Endothelial cell of umbilical vein (primary cell): ENCODE data around the gene IL33. TPM values are rescaled to one million over a fixed set of nuclear protein-coding genes. Genes with fewer than 3 reads are reported as not detected.

Experiments
- BruUV-seq: library from RNA; stranded (reverse); fragments of 400-500 nt; replicated peaks from 2 replicates; lab custom pipeline; 2021; lab: Mats Ljungman, UMichigan
- CTCF ChIA-PET: fragments of 300-600, 350-600 bp; sonication (Branson Sonifier 250); formaldehyde crosslinking; loops from one replicate; lab custom pipeline; 2021; ENCODE audit warnings: antibody characterized with exemption, inconsistent platforms; lab: Charles Lee
- POLR2A ChIA-PET: fragments of 300-600, 350-600 bp; sonication (Branson Sonifier 250); formaldehyde crosslinking; loops from one replicate; lab custom pipeline; 2021; ENCODE audit warnings: antibody characterized with exemption, inconsistent platforms; lab: Charles Lee
- DNase-seq: peaks from one replicate; pipeline ENCODE4 v3.0.0-alpha.2; 2011; ENCODE audit warnings: low read depth, low spot score
- FAIRE-seq: peaks from 2 replicates; lab custom pipeline; 2011; peaks lifted over from hg19 to GRCh38; lab: Jason Lieb, UNC
- H2AFZ ChIP-seq: 2 replicates; pipeline ENCODE4 v1.6.0; 2012; ENCODE audit warnings: low read depth, low read length, control low read depth, inconsistent platforms
- H3K27ac ChIP-seq: 2 replicates; pipeline ENCODE4 v1.5.1; 2011; ENCODE audit warnings: low read depth, mild to moderate bottlenecking, control low read depth, low read length, moderate library complexity; ENCODE audit not compliant: insufficient read depth
- H3K27me3 ChIP-seq, 2 experiments: 2 replicates each; pipeline versions ENCODE4 v1.6.0 to v1.6.1; 2011; ENCODE audit warnings: low read length in 2 of 2, mixed read lengths in 1 of 2; ENCODE audit not compliant: control insufficient read depth in 2 of 2, insufficient read depth in 2 of 2
- H3K36me3 ChIP-seq, 2 experiments: 2 replicates in 1 of 2; 3 replicates in 1 of 2; pipeline ENCODE4 v1.5.1; 2011; ENCODE audit warnings: low read length in 2 of 2, mild to moderate bottlenecking in 1 of 2, moderate library complexity in 1 of 2; ENCODE audit not compliant: control insufficient read depth in 2 of 2, insufficient read depth in 2 of 2; ENCODE audit errors: extremely low read depth in 1 of 2
- H3K4me1 ChIP-seq: 3 replicates; pipeline ENCODE4 v1.5.1; 2011; ENCODE audit warnings: mild to moderate bottlenecking, low read length; ENCODE audit not compliant: control insufficient read depth, insufficient read depth; ENCODE audit errors: extremely low read depth
- H3K4me2 ChIP-seq: 2 replicates; pipeline ENCODE4 v1.6.1; 2011; ENCODE audit warnings: low read length, control low read depth, mixed read lengths; ENCODE audit not compliant: insufficient read depth
- H3K4me3 ChIP-seq, 3 experiments: fragments of 200-600 bp in 1 of 3; sonication (generic), shearing (Covaris generic) in 1 of 3; replicated peaks in 1 of 3; 2 replicates each; pipeline ENCODE4 v1.5.1; 2011 to 2016; ENCODE audit warnings: control low read depth in 3 of 3, low read length in 3 of 3, mild to moderate bottlenecking in 2 of 3, inconsistent platforms in 1 of 3, low read depth in 1 of 3, moderate library complexity in 1 of 3; ENCODE audit not compliant: insufficient read depth in 1 of 3
- H3K79me2 ChIP-seq: 2 replicates; pipeline ENCODE4 v1.6.0; 2012; ENCODE audit warnings: low read length, inconsistent platforms; ENCODE audit not compliant: control insufficient read depth, insufficient read depth
- H3K9ac ChIP-seq: replicated peaks from 2 replicates; pipeline ENCODE3; 2011; ENCODE audit warnings: low read length, control low read depth; ENCODE audit not compliant: insufficient read depth; ENCODE audit errors: extremely low read depth
- H3K9me1 ChIP-seq: replicated peaks from 3 replicates; pipeline ENCODE4 v1.6.0; 2011; ENCODE audit warnings: mild to moderate bottlenecking, low read length; ENCODE audit not compliant: control insufficient read depth, insufficient read depth; ENCODE audit errors: extremely low read depth
- H3K9me3 ChIP-seq: replicated peaks from 2 replicates; pipeline ENCODE4 v1.5.1; 2012; ENCODE audit warnings: low read length, inconsistent platforms; ENCODE audit not compliant: control insufficient read depth, insufficient read depth
- H4K20me1 ChIP-seq: replicated peaks from 2 replicates; pipeline ENCODE3; 2011; ENCODE audit warnings: mild to moderate bottlenecking, low read length; ENCODE audit not compliant: control insufficient read depth, insufficient read depth; ENCODE audit errors: extremely low read depth
- CTCF ChIP-seq, 2 donors: IDR thresholded peaks; 1 replicate in 1 of 2; 2 replicates in 1 of 2; pipeline ENCODE4 v1.5.1; 2011; ENCODE audit warnings: low read length in 2 of 2, mild to moderate bottlenecking in 2 of 2, moderate library complexity in 2 of 2, control low read depth in 1 of 2, inconsistent platforms in 1 of 2, low read depth in 1 of 2; ENCODE audit not compliant: insufficient read depth in 1 of 2; ENCODE audit errors: extremely low read depth in 1 of 2
- EZH2 ChIP-seq: IDR thresholded peaks from 2 replicates; pipeline ENCODE4 v1.6.1; 2012; ENCODE audit warnings: borderline replicate concordance, low read depth, mild to moderate bottlenecking, moderate library complexity, low read length, inconsistent platforms; ENCODE audit not compliant: severe bottlenecking
- FOS ChIP-seq: IDR thresholded peaks from 2 replicates; pipeline ENCODE4 v1.6.1; 2011; ENCODE audit warnings: mild to moderate bottlenecking, low read length, moderate library complexity, borderline replicate concordance; ENCODE audit not compliant: insufficient read depth
- GATA2 ChIP-seq: IDR thresholded peaks from 2 replicates; pipeline ENCODE4 v1.7.0; 2011; ENCODE audit warnings: low read depth, mild to moderate bottlenecking, moderate library complexity, mixed read lengths, low read length; ENCODE audit not compliant: insufficient read length, insufficient read depth
- JUN ChIP-seq: IDR thresholded peaks from 2 replicates; pipeline ENCODE4 v1.6.1; 2011; ENCODE audit warnings: borderline replicate concordance, low read depth; ENCODE audit not compliant: insufficient read length, insufficient read depth
- MAX ChIP-seq: IDR thresholded peaks from 2 replicates; pipeline ENCODE4 v1.6.1; 2011; ENCODE audit not compliant: insufficient read depth, insufficient read length
- MYC ChIP-seq: IDR thresholded peaks from one replicate; pipeline ENCODE4 v1.6.1; 2011; ENCODE audit warnings: mild to moderate bottlenecking, low read depth, low read length
- POLR2A ChIP-seq: IDR thresholded peaks from 2 replicates; pipeline ENCODE4 v1.6.1; 2012; ENCODE audit warnings: low read depth, mild to moderate bottlenecking, control low read depth, low read length
- POLR2AphosphoS5 ChIP-seq: IDR thresholded peaks from 2 replicates; pipeline ENCODE4 v1.6.1; 2012; ENCODE audit warnings: low read depth, mild to moderate bottlenecking, control low read depth, low read length, moderate library complexity; ENCODE audit not compliant: insufficient read depth
- dilution Hi-C: fragments of 300-500 bp; cut with MboI; formaldehyde crosslinking; loops from one replicate; pipeline ENCODE4 v1.15.0; 2019; ENCODE audit warnings: low sequenced_read_pairs; ENCODE audit not compliant: extremely low pct_ligation_motif_present
- intact Hi-C: fragments of 100-400 bp; cut with micrococcal nuclease; formaldehyde crosslinking; loops from one replicate; pipeline ENCODE4 v1.10.0; 2022
- polyA plus RNA-seq, 4 experiments: library from polyadenylated mRNA; depleted of rRNA in 3 of 4; stranded (reverse) in 3 of 4; unstranded in 1 of 4; fragments of >200 nt; gene quantifications; 2 replicates each; pipeline versions ENCODE4 v1.2.1 to v1.2.3, GENCODE V29; 2011 to 2012; ENCODE audit warnings: missing spikeins in 1 of 4
- total RNA-seq: library from RNA; stranded (reverse); gene quantifications from 2 replicates; pipeline ENCODE4 v1.2.3, GENCODE V29; 2021

IL33 gene
- total and polyA plus RNA-seq, 2 donors (not counting 3 experiments of a cell fraction or from before 2014, with no cell fraction given), result 8.7 to 13.8 TPM

- DNase-seq (no peak), FAIRE-seq (no peak)
- Histone ChIP-seq H3K4me1 (no peaks in the 10 kb centered on the region), H2AFZ (no peak overlapping the region), H3K27ac (no peak overlapping the region), H3K4me3 (no peak overlapping the region), H3K4me2 (no peak overlapping the region), H3K9me1 (no peaks in the 10 kb centered on the region), H3K79me2 (no peaks in the 10 kb centered on the region), H4K20me1 (no peaks in the 10 kb centered on the region), H3K27me3 (peaks cover 1 to 2% of the 10 kb centered on the region in 2 experiments), H3K9ac (no peak overlapping the region), H3K36me3 (no peaks in the 10 kb centered on the region), H3K9me3 (no peaks in the 10 kb centered on the region)
- intact Hi-C loops, result no loop called here
- ChIA-PET CTCF (no interaction called here), POLR2A (no interaction called here)
- dilution Hi-C loops, result no loop called here
- no TSS peak for BruUV-seq
- TF ChIP-seq EZH2 (no peak), FOS (no peak), JUN (no peak), CTCF (IDR thresholded peaks at IDR 0.05; ENCODE audit: extremely low read depth in 1 of 2, insufficient read depth in 1 of 2, low read depth in 1 of 2, low read length in 2 of 2) (no peak), GATA2 (no peak), MYC (no peak), POLR2AphosphoS5 (no peak), MAX (no peak), POLR2A (no peak)
Measured at GRCh38 chr9:6270896-6271295, 55.3 kb downstream of the IL33 start.
